ENCODE measurements around the gene CTNND2. TPM values are rescaled to one million over a fixed set of nuclear protein-coding genes. Genes with fewer than 3 reads are reported as not detected.

CTNND2 gene
- total RNA-seq, 3 donors from 2014 or later (not counting 1 experiment from before 2014, with no cell fraction given): not detected

GRCh38 chr5:11052871-11053270 is 851.4 kb downstream of the CTNND2 start:
- ATAC-seq (no peak), DNase-seq (no peak)
- Histone ChIP-seq H3K4me1 (ENCODE audit: control insufficient read depth, insufficient read depth, low read length) (no peaks in the 10 kb centered on the region), H3K27ac (ENCODE audit: low read length) (no peak overlapping the region), H3K9me3 (ENCODE audit: control insufficient read depth, insufficient read depth, low read length) (no peaks in the 10 kb centered on the region), H3K36me3 (ENCODE audit: control insufficient read depth, insufficient read depth, low read length) (no peaks in the 10 kb centered on the region), H3K4me3 (ENCODE audit: low read length) (no peak overlapping the region), H3K27me3 (ENCODE audit: control insufficient read depth, insufficient read depth, low read length) (no peaks in the 10 kb centered on the region)
- Mint-ChIP-seq H3K9me3 (no peaks in the 10 kb centered on the region), H3K27ac (no peak overlapping the region), H3K4me3 (no peak overlapping the region), H3K4me1 (no peaks in the 10 kb centered on the region), H3K36me3 (no peaks in the 10 kb centered on the region), H3K27me3 (ENCODE audit: low read depth in 2 of 2) (peaks cover 7 to 16% of the 10 kb centered on the region in 2 donors)
- intact Hi-C loops (cut with micrococcal nuclease): no loop called here
- TF ChIP-seq, protein P1, sequence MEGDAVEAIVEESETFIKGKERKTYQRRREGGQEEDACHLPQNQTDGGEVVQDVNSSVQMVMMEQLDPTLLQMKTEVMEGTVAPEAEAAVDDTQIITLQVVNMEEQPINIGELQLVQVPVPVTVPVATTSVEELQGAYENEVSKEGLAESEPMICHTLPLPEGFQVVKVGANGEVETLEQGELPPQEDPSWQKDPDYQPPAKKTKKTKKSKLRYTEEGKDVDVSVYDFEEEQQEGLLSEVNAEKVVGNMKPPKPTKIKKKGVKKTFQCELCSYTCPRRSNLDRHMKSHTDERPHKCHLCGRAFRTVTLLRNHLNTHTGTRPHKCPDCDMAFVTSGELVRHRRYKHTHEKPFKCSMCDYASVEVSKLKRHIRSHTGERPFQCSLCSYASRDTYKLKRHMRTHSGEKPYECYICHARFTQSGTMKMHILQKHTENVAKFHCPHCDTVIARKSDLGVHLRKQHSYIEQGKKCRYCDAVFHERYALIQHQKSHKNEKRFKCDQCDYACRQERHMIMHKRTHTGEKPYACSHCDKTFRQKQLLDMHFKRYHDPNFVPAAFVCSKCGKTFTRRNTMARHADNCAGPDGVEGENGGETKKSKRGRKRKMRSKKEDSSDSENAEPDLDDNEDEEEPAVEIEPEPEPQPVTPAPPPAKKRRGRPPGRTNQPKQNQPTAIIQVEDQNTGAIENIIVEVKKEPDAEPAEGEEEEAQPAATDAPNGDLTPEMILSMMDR (IDR thresholded peaks at IDR 0.05): no peak

GRCh38 chr5:11050596-11051304 is 853.5 kb downstream of the CTNND2 start:
- Mint-ChIP-seq H3K4me3 (no peak overlapping the region), H3K9me3 (no peaks in the 10 kb centered on the region), H3K36me3 (no peaks in the 10 kb centered on the region), H3K4me1 (no peaks in the 10 kb centered on the region), H3K27me3 (ENCODE audit: low read depth in 2 of 2) (peaks cover 8 to 14% of the 10 kb centered on the region in 2 donors), H3K27ac (no peak overlapping the region)
- intact Hi-C loops (cut with micrococcal nuclease): no loop called here
- ATAC-seq (no peak), DNase-seq (no peak)
- no peaks in the 10 kb centered on the region for H3K4me1 ChIP-seq (ENCODE audit: control insufficient read depth, insufficient read depth, low read length)
- no peaks in the 10 kb centered on the region for H3K36me3 ChIP-seq (ENCODE audit: control insufficient read depth, insufficient read depth, low read length)
- WGBS (ENCODE audit: insufficient coverage): 73% methylated on average over 3 of the region's 3 CpGs
- no peaks in the 10 kb centered on the region for H3K9me3 ChIP-seq (ENCODE audit: control insufficient read depth, insufficient read depth, low read length)
- H3K4me3 ChIP-seq (ENCODE audit: low read length): no peak overlapping the region
- TF ChIP-seq, protein P1 (IDR thresholded peaks at IDR 0.05): no peak
- no peaks in the 10 kb centered on the region for H3K27me3 ChIP-seq (ENCODE audit: control insufficient read depth, insufficient read depth, low read length)
- H3K27ac ChIP-seq (ENCODE audit: low read length): no peak overlapping the region

DNA sequence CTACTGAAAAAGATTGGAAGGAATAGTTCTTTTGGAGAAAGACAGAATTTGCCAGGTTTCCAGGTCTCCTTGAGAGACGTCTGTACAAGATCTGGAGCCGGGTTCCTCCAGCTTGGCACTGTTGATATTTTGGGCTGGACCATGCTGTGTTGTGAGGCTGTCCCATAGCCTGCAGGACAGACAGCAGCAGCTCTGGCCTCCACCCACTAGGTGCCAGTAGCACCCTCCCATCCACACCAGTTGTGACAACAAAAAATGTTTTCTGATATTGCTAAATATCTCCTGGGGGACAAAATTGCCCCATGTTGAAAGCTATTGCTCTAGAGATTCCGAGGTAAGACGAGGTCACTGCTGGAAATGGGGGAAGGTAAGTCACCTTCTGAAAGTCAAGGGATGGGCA is 855.5 kb downstream of the CTNND2 start:
- Histone ChIP-seq H3K27ac (ENCODE audit: low read length) (no peak overlapping the region), H3K4me3 (ENCODE audit: low read length) (no peak overlapping the region), H3K9me3 (ENCODE audit: control insufficient read depth, insufficient read depth, low read length) (no peaks in the 10 kb centered on the region), H3K27me3 (ENCODE audit: control insufficient read depth, insufficient read depth, low read length) (no peaks in the 10 kb centered on the region), H3K4me1 (ENCODE audit: control insufficient read depth, insufficient read depth, low read length) (no peaks in the 10 kb centered on the region), H3K36me3 (ENCODE audit: control insufficient read depth, insufficient read depth, low read length) (no peaks in the 10 kb centered on the region)
- intact Hi-C loops (cut with micrococcal nuclease): no loop called here
- H3K27ac Mint-ChIP-seq: no peak overlapping the region
- ATAC-seq (peak in 1 of 3 donors; percentile 36), DNase-seq (peak in 1 of 2 donors; percentile 2)
- 82% methylated on average over 4 of the region's 4 CpGs for WGBS (ENCODE audit: insufficient coverage)
- no peaks in the 10 kb centered on the region for H3K36me3 Mint-ChIP-seq
- H3K4me3 Mint-ChIP-seq: no peak overlapping the region
- peaks cover 4 to 17% of the 10 kb centered on the region in 2 donors for H3K27me3 Mint-ChIP-seq (ENCODE audit: low read depth in 2 of 2)
- H3K9me3 Mint-ChIP-seq: no peaks in the 10 kb centered on the region
- TF ChIP-seq, protein P1 (IDR thresholded peaks at IDR 0.05): no peak
- no peaks in the 10 kb centered on the region for H3K4me1 Mint-ChIP-seq

- no peaks in the 10 kb centered on the region for H3K9me3 Mint-ChIP-seq
- no peak overlapping the region for H3K4me3 ChIP-seq (ENCODE audit: low read length)
- intact Hi-C loops (cut with micrococcal nuclease): no loop called here
These were observed 856.6 kb downstream of the CTNND2 start for GRCh38 chr5:11047625-11048024.

More at GRCh38 chr5:11047625-11048024, 856.6 kb downstream of the CTNND2 start:
- no peaks in the 10 kb centered on the region for H3K36me3 ChIP-seq (ENCODE audit: control insufficient read depth, insufficient read depth, low read length)
- H3K9me3 ChIP-seq (ENCODE audit: control insufficient read depth, insufficient read depth, low read length): no peaks in the 10 kb centered on the region
- H3K27me3 ChIP-seq (ENCODE audit: control insufficient read depth, insufficient read depth, low read length): no peaks in the 10 kb centered on the region
- no peak overlapping the region for H3K27ac Mint-ChIP-seq
- H3K27me3 Mint-ChIP-seq (ENCODE audit: low read depth in 2 of 2): peaks cover 4 to 17% of the 10 kb centered on the region in 2 donors
- H3K4me1 ChIP-seq (ENCODE audit: control insufficient read depth, insufficient read depth, low read length): no peaks in the 10 kb centered on the region
- ATAC-seq: no peak
- TF ChIP-seq, protein P1 (IDR thresholded peaks at IDR 0.05): no peak
- DNase-seq: no peak
- no peak overlapping the region for H3K27ac ChIP-seq (ENCODE audit: low read length)
- 87% methylated on average over 5 of the region's 5 CpGs for WGBS (ENCODE audit: insufficient coverage)
- H3K4me3 Mint-ChIP-seq: no peak overlapping the region
- no peaks in the 10 kb centered on the region for H3K4me1 Mint-ChIP-seq
- H3K36me3 Mint-ChIP-seq: no peaks in the 10 kb centered on the region
